GM12878 (cell line): ENCODE measurements around the gene POLD2. TPM values are rescaled to one million over a fixed set of nuclear protein-coding genes. Genes with fewer than 3 reads are reported as not detected.

Experiments
- ATAC-seq: fragments of 200-7000 bp; cut with Tn5 transposase; 3 replicates; pipeline ENCODE4 v1.9.1; 2020; ENCODE audit warnings: mild to moderate bottlenecking, moderate library complexity
- BruUV-seq: library from RNA; stranded (reverse); fragments of 400-500 nt; replicated peaks from 2 replicates; lab custom pipeline; 2021; lab: Mats Ljungman, UMichigan
- CTCF ChIA-PET: fragments of 300-600 bp; sonication (Branson Sonifier 250); formaldehyde crosslinking; extraction: SDS; loops from one replicate; lab custom pipeline; 2021; ENCODE audit warnings: inconsistent platforms; lab: Yijun Ruan, JAX
- POLR2A ChIA-PET: fragments of 350-600 bp; formaldehyde crosslinking; extraction: SDS; loops from one replicate; lab custom pipeline; 2021; ENCODE audit warnings: inconsistent platforms; lab: Charles Lee
- RAD21 ChIA-PET: fragments of 300-600 bp; sonication (Branson Sonifier 250); formaldehyde crosslinking; loops from one replicate; lab custom pipeline; 2023; ENCODE audit warnings: antibody characterized with exemption; ENCODE audit not compliant: unreplicated experiment; lab: Charles Lee
- SMC1A ChIA-PET: fragments of 300-600 bp; sonication (Branson Sonifier 250); formaldehyde crosslinking; loops from one replicate; lab custom pipeline; 2023; ENCODE audit not compliant: unreplicated experiment, uncharacterized antibody; lab: Charles Lee
- DNase-seq: peaks from one replicate; pipeline ENCODE4 v3.0.0-alpha.2; 2011; ENCODE audit warnings: low read depth, low spot score
- FAIRE-seq: peaks from 3 replicates; lab custom pipeline; 2011; peaks lifted over from hg19 to GRCh38; lab: Jason Lieb, UNC
- H2AFZ ChIP-seq: 2 replicates; pipeline ENCODE4 v1.6.0; 2011; ENCODE audit warnings: low read depth, low read length, control low read depth; ENCODE audit not compliant: control insufficient read depth
- H3K27ac ChIP-seq: 2 replicates; pipeline ENCODE4 v1.5.1; 2011; ENCODE audit warnings: control low read depth; ENCODE audit not compliant: control insufficient read depth, insufficient read depth
- H3K27me3 ChIP-seq, 2 experiments: replicated peaks in 1 of 2; 2 replicates each; pipeline versions ENCODE4 v1.6.0 to v1.6.1; 2011; ENCODE audit warnings: low read length in 1 of 2; ENCODE audit not compliant: control insufficient read depth in 2 of 2, insufficient read depth in 2 of 2
- H3K36me3 ChIP-seq, 2 experiments: 2 replicates each; pipeline ENCODE4 v1.5.1; 2011; ENCODE audit warnings: low read length in 1 of 2; ENCODE audit not compliant: control insufficient read depth in 2 of 2, insufficient read depth in 2 of 2
- H3K4me1 ChIP-seq: 2 replicates; pipeline ENCODE4 v1.6.1; 2011; ENCODE audit warnings: mild to moderate bottlenecking, low read length, moderate library complexity, mixed read lengths; ENCODE audit not compliant: control insufficient read depth, insufficient read depth
- H3K4me2 ChIP-seq: 2 replicates; pipeline ENCODE4 v1.6.0; 2011; ENCODE audit warnings: control low read depth; ENCODE audit not compliant: control insufficient read depth, insufficient read depth
- H3K4me3 ChIP-seq: fragments of 200-600 bp; sonication (generic); 2 replicates; pipeline ENCODE4 v1.5.1; 2016
- H3K79me2 ChIP-seq: 2 replicates; pipeline ENCODE4 v1.6.0; 2011; ENCODE audit warnings: low read length; ENCODE audit not compliant: control insufficient read depth, insufficient read depth
- H3K9ac ChIP-seq: 2 replicates; pipeline ENCODE4 v1.8.0; 2011; ENCODE audit warnings: low read length, control low read depth, mixed read lengths; ENCODE audit not compliant: control insufficient read depth, insufficient read depth
- H3K9me3 ChIP-seq: replicated peaks from 3 replicates; pipeline ENCODE4 v1.5.1; 2011; ENCODE audit warnings: mild to moderate bottlenecking, low read length; ENCODE audit not compliant: control insufficient read depth, insufficient read depth
- H4K20me1 ChIP-seq: 2 replicates; pipeline ENCODE4 v1.6.0; 2011; ENCODE audit not compliant: control insufficient read depth, insufficient read depth
- BACH1 ChIP-seq: fragments of 450-650 bp; IDR thresholded peaks from 2 replicates; pipeline ENCODE4 v1.6.1; 2017; ENCODE audit warnings: mild to moderate bottlenecking, borderline replicate concordance
- DPF2 ChIP-seq: fragments of 450-650 bp; IDR thresholded peaks from 2 replicates; pipeline ENCODE4 v1.6.1; 2017; ENCODE audit warnings: mild to moderate bottlenecking
- ESRRA ChIP-seq: IDR thresholded peaks from 2 replicates; pipeline ENCODE4 v1.6.1; 2012; ENCODE audit warnings: mild to moderate bottlenecking, low read length, improper control_type of control experiment
- ETV6 ChIP-seq, 2 experiments: fragments of 450-650 bp in 1 of 2; IDR thresholded peaks in 1 of 2; conservative IDR thresholded peaks in 1 of 2; 2 replicates each; pipeline ENCODE4 v1.6.1; 2014; ENCODE audit warnings: antibody characterized with exemption in 1 of 2, borderline replicate concordance in 1 of 2, low read depth in 1 of 2, mild to moderate bottlenecking in 1 of 2, moderate library complexity in 1 of 2
- HCFC1 ChIP-seq: fragments of 150-350 bp; IDR thresholded peaks from 2 replicates; pipeline ENCODE4 v1.6.1; 2014; ENCODE audit warnings: low read length
- HDAC2 ChIP-seq: fragments of 200-600 bp; sonication (generic); IDR thresholded peaks from 2 replicates; pipeline ENCODE4 v1.6.1; 2017
- IKZF1 ChIP-seq: fragments of 450-650 bp; conservative IDR thresholded peaks from 2 replicates; pipeline ENCODE4 v1.6.1; 2017; ENCODE audit warnings: antibody characterized with exemption, mild to moderate bottlenecking
- NBN ChIP-seq: fragments of 450-650 bp; IDR thresholded peaks from 2 replicates; pipeline ENCODE4 v1.6.1; 2016
- RUNX3 ChIP-seq: IDR thresholded peaks from 2 replicates; pipeline ENCODE4 v1.6.1; 2012; ENCODE audit warnings: low read length, inconsistent platforms
- SP1 ChIP-seq: IDR thresholded peaks from one replicate; pipeline ENCODE4 v1.6.1; 2011; ENCODE audit warnings: low read depth, low read length
- SREBF2 ChIP-seq: IDR thresholded peaks from 2 replicates; pipeline ENCODE4 v1.6.1; 2012; ENCODE audit warnings: mild to moderate bottlenecking, low read length
- ZBED1 ChIP-seq: IDR thresholded peaks from 2 replicates; pipeline ENCODE4 v1.6.1; 2016; ENCODE audit warnings: borderline replicate concordance
- ZNF592 ChIP-seq: fragments of 450-650 bp; IDR thresholded peaks from 2 replicates; pipeline ENCODE4 v1.6.1; 2017; ENCODE audit warnings: mild to moderate bottlenecking, moderate library complexity
- WGBS: methylation state at CpG from one replicate; pipeline ENCODE4 v1.1.6; 2016; ENCODE audit warnings: low lambda C conversion rate; ENCODE audit not compliant: insufficient replicate concordance, insufficient coverage; ENCODE audit errors: missing lambda C conversion rate; 5-methylcytosine and 5-hydroxymethylcytosine counted together
- in situ Hi-C: fragments of 300-500 bp; cut with MboI; formaldehyde crosslinking; loops from 9 replicates; pipeline ENCODE4 v1.14.3; 2018; ENCODE audit warnings: mixed read lengths
- intact Hi-C: fragments of 100-400 bp; cut with micrococcal nuclease; formaldehyde crosslinking; loops from one replicate; pipeline ENCODE4 v1.14.2; 2022; ENCODE audit not compliant: unreplicated experiment
- polyA plus RNA-seq, 11 experiments: library from polyadenylated mRNA; depleted of rRNA in 4 of 11; unstranded in 6 of 11; stranded (reverse) in 5 of 11; fragments of >200 nt; fragmentation: Nextera tagmentation in 4 of 11; fragmentation: Illumina TruSeq in 1 of 11; extraction: Ambion mirVana in 4 of 11; extraction: Trizol in 1 of 11; gene quantifications; 1 replicate in 1 of 11; 2 replicates in 10 of 11; pipeline versions ENCODE4 v1.2.1 to v1.2.3, GENCODE V29; 2011 to 2016; ENCODE audit warnings: inconsistent platforms in 2 of 11, missing spikeins in 2 of 11, low read depth in 1 of 11
- total RNA-seq, 4 experiments: library from RNA; depleted of rRNA in 3 of 4; stranded (reverse); fragments of >200 nt in 3 of 4; fragmentation: Illumina TruSeq in 1 of 4; extraction: Trizol in 1 of 4; gene quantifications; 2 replicates each; pipeline versions ENCODE4 v1.2.1 to v1.2.3, GENCODE V29; 2013 to 2021
- TF ChIP-seq, protein P1 (sequence below), 3 experiments: IDR thresholded peaks in 2 of 3; conservative IDR thresholded peaks in 1 of 3; 2 replicates each; pipeline ENCODE4 v1.5.1; 2011; ENCODE audit warnings: low read depth in 3 of 3, low read length in 3 of 3, mild to moderate bottlenecking in 3 of 3, control low read depth in 2 of 3, moderate library complexity in 2 of 3, inconsistent platforms in 1 of 3, mixed read lengths in 1 of 3; ENCODE audit not compliant: control insufficient read depth in 2 of 3, insufficient read depth in 1 of 3; ENCODE audit errors: extremely low read depth in 1 of 3
- TF ChIP-seq, protein P2 (sequence below): fragments of 450-650 bp; IDR thresholded peaks from 2 replicates; pipeline ENCODE4 v1.6.1; 2016; ENCODE audit warnings: mild to moderate bottlenecking

Gene POLD2
- total and polyA plus RNA-seq, 10 of the 15 experiments (the other 5 are each of a cell fraction or from before 2014, with no cell fraction given), result 19.1 to 287 (median 169) TPM

- TF ChIP-seq ZNF592 (no peak), NBN (no peak), ESRRA (no peak), HCFC1 (no peak)
- TF ChIP-seq, all 136 proteins: peak for 0
Measured at GRCh38 chr7:44133295-44133694, 9.9 kb upstream of the POLD2 start (continued).

DNA sequence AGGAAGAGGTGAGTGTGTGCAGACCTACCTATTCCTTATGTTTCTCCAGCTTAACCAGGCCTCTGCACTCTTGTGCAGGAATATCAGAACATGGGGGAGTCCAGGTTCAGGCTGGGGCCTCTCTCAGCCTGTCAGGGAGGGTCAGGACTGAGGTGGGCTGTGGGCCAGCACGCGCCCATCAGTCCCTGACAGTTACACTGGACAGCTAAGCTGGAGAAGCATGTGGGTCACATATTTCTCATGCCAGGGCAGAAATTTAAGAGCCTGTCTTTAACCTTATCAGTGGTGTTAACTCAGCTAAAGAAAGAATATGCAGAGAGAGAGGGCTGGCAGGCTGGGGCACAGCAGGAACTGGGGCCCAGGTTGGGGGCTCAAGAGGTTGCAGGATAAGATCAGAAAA is 8.7 kb upstream of the POLD2 start:
- ChIA-PET RAD21 (interaction anchor here (1.8 kb wide), 1 partner anchor 10 kb away, joined by 4 read pairs; no protein-coding TSS in a partner anchor), CTCF (interaction anchor here (0.9 kb wide), 1 partner anchor 433 kb away, joined by 3 read pairs; no protein-coding TSS in a partner anchor), SMC1A (interaction anchor here (1.6 kb wide), 1 partner anchor 66 kb away, joined by 3 read pairs; no protein-coding TSS in a partner anchor), POLR2A (interaction anchor here (1.7 kb wide), 1 partner anchor 9 kb away, joined by 5 read pairs; the partner anchor contains the start of gene POLD2)
- in situ Hi-C loops (no loop called here), intact Hi-C loops (no loop called here)
- no peaks in the 10 kb centered on the region for H3K4me1 ChIP-seq
- TF ChIP-seq RUNX3 (no peak), ZBED1 (no peak), SREBF2 (no peak), BACH1 (no peak), HDAC2 (no peak), ETV6 (conservative IDR thresholded peaks at IDR 0.05 in 1 of 2, IDR thresholded peaks at IDR 0.05 in 1 of 2; ENCODE audit: borderline replicate concordance in 1 of 2, low read depth in 1 of 2) (no peak), SP1 (no peak), IKZF1 (no peak), DPF2 (no peak)
- TF ChIP-seq, protein P1, sequence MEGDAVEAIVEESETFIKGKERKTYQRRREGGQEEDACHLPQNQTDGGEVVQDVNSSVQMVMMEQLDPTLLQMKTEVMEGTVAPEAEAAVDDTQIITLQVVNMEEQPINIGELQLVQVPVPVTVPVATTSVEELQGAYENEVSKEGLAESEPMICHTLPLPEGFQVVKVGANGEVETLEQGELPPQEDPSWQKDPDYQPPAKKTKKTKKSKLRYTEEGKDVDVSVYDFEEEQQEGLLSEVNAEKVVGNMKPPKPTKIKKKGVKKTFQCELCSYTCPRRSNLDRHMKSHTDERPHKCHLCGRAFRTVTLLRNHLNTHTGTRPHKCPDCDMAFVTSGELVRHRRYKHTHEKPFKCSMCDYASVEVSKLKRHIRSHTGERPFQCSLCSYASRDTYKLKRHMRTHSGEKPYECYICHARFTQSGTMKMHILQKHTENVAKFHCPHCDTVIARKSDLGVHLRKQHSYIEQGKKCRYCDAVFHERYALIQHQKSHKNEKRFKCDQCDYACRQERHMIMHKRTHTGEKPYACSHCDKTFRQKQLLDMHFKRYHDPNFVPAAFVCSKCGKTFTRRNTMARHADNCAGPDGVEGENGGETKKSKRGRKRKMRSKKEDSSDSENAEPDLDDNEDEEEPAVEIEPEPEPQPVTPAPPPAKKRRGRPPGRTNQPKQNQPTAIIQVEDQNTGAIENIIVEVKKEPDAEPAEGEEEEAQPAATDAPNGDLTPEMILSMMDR (IDR thresholded peaks at IDR 0.05 in 2 of 3, conservative IDR thresholded peaks at IDR 0.05 in 1 of 3; ENCODE audit: control insufficient read depth in 2 of 3, extremely low read depth in 1 of 3, insufficient read depth in 1 of 3, low read depth in 3 of 3, low read length in 3 of 3), result no peak
- TF ChIP-seq, protein P2, sequence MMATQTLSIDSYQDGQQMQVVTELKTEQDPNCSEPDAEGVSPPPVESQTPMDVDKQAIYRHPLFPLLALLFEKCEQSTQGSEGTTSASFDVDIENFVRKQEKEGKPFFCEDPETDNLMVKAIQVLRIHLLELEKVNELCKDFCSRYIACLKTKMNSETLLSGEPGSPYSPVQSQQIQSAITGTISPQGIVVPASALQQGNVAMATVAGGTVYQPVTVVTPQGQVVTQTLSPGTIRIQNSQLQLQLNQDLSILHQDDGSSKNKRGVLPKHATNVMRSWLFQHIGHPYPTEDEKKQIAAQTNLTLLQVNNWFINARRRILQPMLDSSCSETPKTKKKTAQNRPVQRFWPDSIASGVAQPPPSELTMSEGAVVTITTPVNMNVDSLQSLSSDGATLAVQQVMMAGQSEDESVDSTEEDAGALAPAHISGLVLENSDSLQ, result no peak
- no peak overlapping the region for H2AFZ ChIP-seq
- ATAC-seq (no peak), FAIRE-seq (no peak), DNase-seq (no peak)
- no peaks in the 10 kb centered on the region for H3K79me2 ChIP-seq
- H4K20me1 ChIP-seq, result no peaks in the 10 kb centered on the region
- no peak overlapping the region for H3K4me2 ChIP-seq
- no peak overlapping the region for H3K4me3 ChIP-seq
- no peak overlapping the region for H3K27ac ChIP-seq
- BruUV-seq, result no TSS peak
- WGBS, result 89% methylated on average over 2 of the region's 2 CpGs
- H3K36me3 ChIP-seq, result no peaks in the 10 kb centered on the region
- no peaks in the 10 kb centered on the region for H3K9me3 ChIP-seq
- H3K9ac ChIP-seq, result no peak overlapping the region
- no peaks in the 10 kb centered on the region; a peak in 1 of 4 replicates for H3K27me3 ChIP-seq
